Small intestine (tissue), 7 donors: Measurements from ENCODE around the gene FAM8A1. TPM values are rescaled to one million over a fixed set of nuclear protein-coding genes. Genes with fewer than 3 reads are reported as not detected.

Experiments used
- DNase-seq, 2 donors: peaks; one replicate each; pipeline versions ENCODE4 v3.0.0 to v3.0.0-alpha.2; 2013
- FAIRE-seq: peaks from 2 replicates; lab custom pipeline; 2012; peaks lifted over from hg19 to GRCh38; lab: Jason Lieb, UNC
- H3K27ac ChIP-seq, 3 donors: one replicate each; pipeline ENCODE4 v1.5.1; 2013; ENCODE audit warnings: low read length in 2 of 3, mild to moderate bottlenecking in 2 of 3, control low read depth in 1 of 3, inconsistent platforms in 1 of 3, low read depth in 1 of 3, moderate library complexity in 1 of 3
- H3K27me3 ChIP-seq, 3 donors: one replicate each; pipeline ENCODE4 v1.6.1; 2013; ENCODE audit warnings: low read length in 3 of 3, inconsistent platforms in 1 of 3; ENCODE audit not compliant: control insufficient read depth in 3 of 3, insufficient read depth in 3 of 3
- H3K36me3 ChIP-seq, 3 donors: one replicate each; pipeline ENCODE4 v1.6.1; 2013; ENCODE audit warnings: low read length in 3 of 3, inconsistent platforms in 1 of 3, low read depth in 1 of 3, mild to moderate bottlenecking in 1 of 3, moderate library complexity in 1 of 3; ENCODE audit not compliant: control insufficient read depth in 3 of 3, insufficient read depth in 2 of 3
- H3K4me1 ChIP-seq, 3 donors: one replicate each; pipeline ENCODE4 v1.6.1; 2013; ENCODE audit warnings: low read length in 2 of 3, inconsistent platforms in 1 of 3, low read depth in 1 of 3, mild to moderate bottlenecking in 1 of 3, moderate library complexity in 1 of 3; ENCODE audit not compliant: control insufficient read depth in 3 of 3, insufficient read depth in 2 of 3
- H3K4me3 ChIP-seq, 3 donors: one replicate each; pipeline ENCODE4 v1.5.1; 2013; ENCODE audit warnings: low read length in 3 of 3, control low read depth in 1 of 3, inconsistent platforms in 1 of 3, low read depth in 1 of 3, mild to moderate bottlenecking in 1 of 3, moderate library complexity in 1 of 3
- H3K9me3 ChIP-seq, 2 donors: one replicate each; pipeline ENCODE4 v1.6.1; 2013; ENCODE audit warnings: low read depth in 1 of 2, low read length in 1 of 2; ENCODE audit not compliant: control insufficient read depth in 2 of 2, insufficient read depth in 1 of 2
- WGBS, 3 donors: extraction: QIAGEN DNeasy Blood & Tissue Kit; methylation state at CpG; one replicate each; pipeline ENCODE4 v1.1.7; 2013; 5-methylcytosine and 5-hydroxymethylcytosine counted together
- polyA plus RNA-seq, 4 donors: library from polyadenylated mRNA; stranded (reverse) in 3 of 4; unstranded in 1 of 4; fragments of 200-250 nt in 3 of 4; fragments of 120-200 nt in 1 of 4; gene quantifications; one replicate each; pipeline versions ENCODE4 v1.2.1 to v1.2.3, GENCODE V29; 2013
- donor health status: healthy with polysubstance abuse.
- donor health status: control.
- donor health status: control.
- donor health status: Bipolar disorder and iron deficiency.
- donor health status: healthy.

Gene FAM8A1
- polyA plus RNA-seq, 4 donors: 5.1 to 33.1 (median 9.1) TPM

DNA sequence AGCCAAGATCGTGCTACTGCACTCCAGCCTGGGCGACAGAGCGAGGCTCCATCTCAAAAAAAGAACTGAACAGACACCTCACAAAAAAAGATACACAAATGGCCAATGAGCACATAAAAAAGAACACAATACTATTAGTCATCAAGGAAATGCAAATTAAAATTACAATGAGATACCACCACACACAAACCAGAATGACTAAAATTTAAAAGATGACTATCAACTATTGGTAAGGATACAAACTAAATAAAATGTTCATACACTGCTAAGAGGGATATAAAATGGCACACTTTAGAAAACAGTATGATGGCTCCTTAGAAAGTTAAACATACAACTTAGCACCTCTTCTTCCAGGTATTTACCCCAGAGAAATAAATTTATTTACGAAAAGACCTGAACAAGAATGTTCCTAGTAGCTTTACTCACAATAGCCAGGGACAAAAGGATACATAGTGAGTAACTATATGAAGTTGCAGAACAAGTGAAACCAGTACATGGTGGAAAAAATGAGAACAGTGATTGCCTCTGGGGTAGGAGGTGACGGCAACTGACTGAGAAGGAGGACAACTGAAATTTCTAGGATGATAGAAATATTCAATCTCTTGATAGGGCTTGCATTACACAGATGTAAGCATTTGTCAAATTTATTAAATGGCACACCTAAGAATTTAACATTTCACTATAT is 53.2 kb downstream of the FAM8A1 start:
- Histone ChIP-seq H3K36me3 (peaks cover 0 to 34% (median 10%) of the 10 kb centered on the region in 3 donors), H3K27me3 (no peaks in the 10 kb centered on the region), H3K4me1 (no peaks in the 10 kb centered on the region), H3K27ac (no peak overlapping the region), H3K4me3 (no peak overlapping the region), H3K9me3 (no peaks in the 10 kb centered on the region)
- 76 to 79% (median 76%) methylated on average over 5 of the region's 5 CpGs for WGBS, 3 donors
- no peak for FAIRE-seq
- DNase-seq: no peak

DNA sequence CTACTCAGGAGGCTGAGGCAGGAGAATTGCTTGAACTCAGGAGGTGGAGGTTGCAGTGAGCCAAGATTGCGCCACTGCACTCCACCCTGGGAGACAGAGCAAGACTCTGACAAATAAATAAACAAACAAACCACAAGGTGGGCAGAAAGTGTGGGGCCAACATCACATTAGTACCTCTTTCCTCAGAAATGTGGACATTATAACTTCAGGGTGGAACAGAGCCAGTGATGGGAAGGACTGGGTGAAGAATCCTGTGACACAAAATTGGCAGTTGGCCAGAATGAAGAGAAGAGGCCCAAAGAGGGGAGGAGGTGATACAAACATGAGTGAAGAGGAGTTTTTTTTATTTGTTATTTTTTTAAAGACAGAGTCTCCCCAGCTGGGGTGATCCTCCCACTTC is 56.0 kb downstream of the FAM8A1 start:
- 89 to 100% (median 95%) methylated on average over 1 of the region's 1 CpG for WGBS, 3 donors
- no peak for DNase-seq
- Histone ChIP-seq H3K4me3 (no peak overlapping the region), H3K9me3 (no peaks in the 10 kb centered on the region), H3K27ac (no peak overlapping the region), H3K27me3 (no peaks in the 10 kb centered on the region), H3K36me3 (peaks cover 2 to 39% (median 9%) of the 10 kb centered on the region in 3 donors), H3K4me1 (no peaks in the 10 kb centered on the region)
- no peak for FAIRE-seq

DNA sequence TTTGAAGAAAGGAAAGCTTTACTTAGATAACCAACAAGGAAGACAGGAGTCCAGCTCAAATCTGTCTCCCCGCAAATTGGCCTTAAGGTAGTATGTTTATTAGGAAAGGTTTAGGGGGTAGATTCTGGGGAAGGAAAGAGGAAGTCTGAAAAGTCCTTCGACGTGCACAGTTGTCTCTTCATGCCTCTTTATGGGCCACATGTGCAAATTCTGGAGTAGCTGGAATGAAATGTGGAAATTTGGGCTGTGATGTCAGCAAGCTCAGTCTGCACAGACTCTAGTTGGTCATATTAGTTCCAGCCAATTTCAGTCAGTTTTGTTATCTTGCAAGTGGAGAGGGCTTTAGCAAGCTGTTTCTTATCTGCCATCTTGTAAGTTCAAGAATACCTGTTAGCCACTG is 56.5 kb downstream of the FAM8A1 start:
- Histone ChIP-seq H3K4me1 (no peaks in the 10 kb centered on the region), H3K36me3 (peaks cover 4 to 41% (median 8%) of the 10 kb centered on the region in 3 donors), H3K4me3 (no peak overlapping the region), H3K27me3 (no peaks in the 10 kb centered on the region), H3K9me3 (no peaks in the 10 kb centered on the region), H3K27ac (no peak overlapping the region)
- no peak for DNase-seq
- 63% methylated on average over 3 of the region's 3 CpGs for WGBS, 3 donors
- FAIRE-seq: no peak

Other genes with a start within 250 kb of the FAM8A1 start
- 1 to 10 TPM in 3 of 4 donors, under 1 TPM in 1; 0.89 to 3.0 (median 2.3) TPM for gene CAP2, start 206.7 kb upstream of the FAM8A1 start, polyA plus RNA-seq
- gene NUP153, start 106.6 kb downstream of the FAM8A1 start, polyA plus RNA-seq: 10 to 100 TPM in 1 of 4 donors, 1 to 10 TPM in 3; 7.6 to 31.6 (median 8.6) TPM